Renal pelvis (tissue), 3 donors: ENCODE measurements around the gene KLK5. TPM values are rescaled to one million over a fixed set of nuclear protein-coding genes. Genes with fewer than 3 reads are reported as not detected.

Source experiments
- polyA plus RNA-seq, 3 donors: library from polyadenylated mRNA; unstranded; fragments of 120-200 nt; gene quantifications; one replicate each; pipeline ENCODE4 v1.2.1, GENCODE V29; 2013; ENCODE audit not compliant: insufficient read length in 3 of 3

Gene KLK5
- polyA plus RNA-seq, 3 donors = 1.6 to 1.9 (median 1.9) TPM

Other genes starting within 250 kb of the KLK5 start
- 1 to 10 TPM; 4.9 to 7.6 (median 6.5) TPM for gene SHANK1, start 233.2 kb downstream of the KLK5 start, polyA plus RNA-seq
- 10 to 100 TPM; 28.1 to 40.3 (median 30.4) TPM for gene CLEC11A, start 229.7 kb downstream of the KLK5 start, polyA plus RNA-seq
- not detected for gene GPR32, start 182.6 kb downstream of the KLK5 start, polyA plus RNA-seq
- under 1 TPM in 1 of 3 donors, not detected in 2; 0.09 TPM for gene ACP4, start 162.6 kb downstream of the KLK5 start, polyA plus RNA-seq
- gene KLK1, start 129.3 kb downstream of the KLK5 start, polyA plus RNA-seq = 1 to 10 TPM; 1.2 to 1.7 (median 1.3) TPM
- not detected for gene KLK15, start 119.5 kb downstream of the KLK5 start, polyA plus RNA-seq
- under 1 TPM; 0.47 to 0.58 (median 0.51) TPM for gene KLK3, start 98.1 kb downstream of the KLK5 start, polyA plus RNA-seq
- gene KLK2, start 79.6 kb downstream of the KLK5 start, polyA plus RNA-seq = under 1 TPM in 2 of 3 donors, not detected in 1; 0.21 to 0.34 TPM
- under 1 TPM in 1 of 3 donors, not detected in 2; 0.06 TPM for gene KLK4, start 41.6 kb downstream of the KLK5 start, polyA plus RNA-seq
- gene KLK6, start 16.6 kb upstream of the KLK5 start, polyA plus RNA-seq = 10 to 100 TPM; 37.7 to 40.8 (median 37.7) TPM
- 1 to 10 TPM; 3.3 to 4.5 (median 3.8) TPM for gene KLK7, start 30.9 kb upstream of the KLK5 start, polyA plus RNA-seq
- gene KLK8, start 48.6 kb upstream of the KLK5 start, polyA plus RNA-seq = 1 to 10 TPM; 1.8 to 2.8 (median 2.8) TPM
- under 1 TPM; 0.16 to 0.36 (median 0.24) TPM for gene KLK10, start 66.7 kb upstream of the KLK5 start, polyA plus RNA-seq
- under 1 TPM in 1 of 3 donors, not detected in 2; 0.14 TPM for gene KLK11, start 73.6 kb upstream of the KLK5 start, polyA plus RNA-seq
- gene KLK12, start 82.0 kb upstream of the KLK5 start, polyA plus RNA-seq = not detected
- under 1 TPM; 0.24 to 0.65 (median 0.53) TPM for gene KLK13, start 112.1 kb upstream of the KLK5 start, polyA plus RNA-seq
- gene KLK14, start 129.8 kb upstream of the KLK5 start, polyA plus RNA-seq = under 1 TPM; 0.14 to 0.32 (median 0.19) TPM
- 1 to 10 TPM; 3.0 to 5.1 (median 4.3) TPM for gene CTU1, start 155.4 kb upstream of the KLK5 start, polyA plus RNA-seq
- 1 to 10 TPM; 1.5 to 1.8 (median 1.5) TPM for gene SIGLEC9, start 171.9 kb upstream of the KLK5 start, polyA plus RNA-seq
- under 1 TPM; 0.33 to 0.43 (median 0.36) TPM for gene SIGLEC7, start 189.3 kb upstream of the KLK5 start, polyA plus RNA-seq